Head of caudate nucleus (tissue), 42 donors: Measurements from ENCODE around the gene NDE1.
A peak's percentile ranks its signal among the peaks of the same experiment; 100 is the strongest.
"Not testable (repeated sequence)": the region's sequence is repeated elsewhere in the genome, so short reads cannot be mapped to it uniquely, and the experiment has no call there.

ENCODE experiments used
- DNase-seq, 42 donors: peaks; one replicate each; pipeline versions ENCODE4 v3.0.0 to v3.0.0-alpha.2; 2020 to 2021; ENCODE audit warnings: mixed read lengths in 7 of 42
- intact Hi-C: fragments of 100-400 bp; cut with DNase I; formaldehyde crosslinking; loops from one replicate; pipeline ENCODE4 v1.15.0; 2022

NDE1 gene, protein sequence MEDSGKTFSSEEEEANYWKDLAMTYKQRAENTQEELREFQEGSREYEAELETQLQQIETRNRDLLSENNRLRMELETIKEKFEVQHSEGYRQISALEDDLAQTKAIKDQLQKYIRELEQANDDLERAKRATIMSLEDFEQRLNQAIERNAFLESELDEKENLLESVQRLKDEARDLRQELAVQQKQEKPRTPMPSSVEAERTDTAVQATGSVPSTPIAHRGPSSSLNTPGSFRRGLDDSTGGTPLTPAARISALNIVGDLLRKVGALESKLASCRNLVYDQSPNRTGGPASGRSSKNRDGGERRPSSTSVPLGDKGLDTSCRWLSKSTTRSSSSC

DNA sequence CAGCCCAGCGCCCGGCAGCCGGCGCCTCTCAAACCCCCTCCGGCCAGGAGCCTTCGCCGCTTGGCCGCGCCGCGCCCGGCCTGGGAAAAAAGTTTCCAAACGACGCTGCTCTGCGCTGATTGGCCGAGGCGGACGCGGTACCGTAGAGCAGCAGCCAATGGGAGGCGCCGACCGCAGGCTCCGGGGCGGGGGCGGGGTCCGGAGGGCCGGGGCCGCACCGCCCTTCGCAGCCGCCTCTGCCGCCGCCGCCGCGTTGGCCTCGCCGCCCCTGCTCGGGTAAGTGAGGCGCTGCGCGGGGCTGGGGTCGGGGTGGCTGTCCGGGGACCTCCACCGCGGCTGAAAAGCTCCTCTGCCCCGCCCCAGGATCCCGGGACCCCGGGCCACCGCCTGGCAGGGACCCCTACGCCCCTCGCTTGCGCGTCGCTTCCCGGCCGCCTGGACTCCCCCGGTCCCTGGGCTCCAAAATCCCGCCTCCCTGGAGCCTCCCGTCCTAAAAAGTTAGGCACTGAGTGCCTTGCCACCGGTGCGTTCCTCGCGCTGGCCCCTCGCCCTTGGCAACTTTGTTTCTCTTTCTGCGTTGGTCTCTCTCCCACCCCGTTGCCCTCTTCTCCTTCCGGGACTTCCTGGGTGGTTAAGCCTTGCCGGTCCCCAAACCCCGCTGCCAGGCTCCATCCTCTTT is at the start of gene NDE1:
Gene NDE1, plus strand, starts transcription at position 227 of the 679 bp plus-strand sequence. CDS start 14,534 bp downstream, outside the sequence.
- intact Hi-C loops = no loop called here
- DNase-seq = peak; percentile 78 to 97 (median 93)

DNA sequence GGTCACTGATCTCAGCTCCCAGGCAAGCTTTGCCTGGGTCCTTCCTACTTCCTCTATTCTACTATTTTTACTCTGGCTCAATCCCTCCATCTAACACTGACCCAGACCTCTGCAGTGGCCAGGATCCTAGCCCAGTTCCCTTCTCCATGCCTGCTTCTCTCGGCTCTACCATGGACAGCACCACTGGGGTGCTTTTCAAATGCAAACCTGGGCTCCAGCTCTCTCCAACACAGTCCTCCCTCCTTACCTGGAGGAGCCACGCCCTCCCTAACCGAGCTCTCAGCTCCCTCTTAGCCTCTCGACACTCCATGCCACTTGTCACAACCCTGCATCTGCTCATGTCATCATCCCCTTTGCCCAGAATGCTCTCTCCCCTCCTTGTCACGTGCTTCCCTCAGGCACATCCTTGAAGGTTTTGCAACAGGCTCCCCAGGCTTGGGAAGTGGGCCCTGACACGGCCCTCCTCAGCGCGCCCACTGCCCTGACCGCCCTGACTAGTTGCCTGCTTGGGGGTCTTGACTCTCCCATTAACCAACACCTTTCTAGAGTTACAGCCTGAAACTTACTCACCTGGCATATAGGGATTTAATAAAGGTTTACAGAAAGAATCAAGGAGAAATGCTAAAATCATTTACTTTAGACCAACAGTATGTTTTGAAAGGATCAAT is 48.7 kb upstream of the NDE1 start:
- no peak for DNase-seq
- intact Hi-C loops = no loop called here

DNA sequence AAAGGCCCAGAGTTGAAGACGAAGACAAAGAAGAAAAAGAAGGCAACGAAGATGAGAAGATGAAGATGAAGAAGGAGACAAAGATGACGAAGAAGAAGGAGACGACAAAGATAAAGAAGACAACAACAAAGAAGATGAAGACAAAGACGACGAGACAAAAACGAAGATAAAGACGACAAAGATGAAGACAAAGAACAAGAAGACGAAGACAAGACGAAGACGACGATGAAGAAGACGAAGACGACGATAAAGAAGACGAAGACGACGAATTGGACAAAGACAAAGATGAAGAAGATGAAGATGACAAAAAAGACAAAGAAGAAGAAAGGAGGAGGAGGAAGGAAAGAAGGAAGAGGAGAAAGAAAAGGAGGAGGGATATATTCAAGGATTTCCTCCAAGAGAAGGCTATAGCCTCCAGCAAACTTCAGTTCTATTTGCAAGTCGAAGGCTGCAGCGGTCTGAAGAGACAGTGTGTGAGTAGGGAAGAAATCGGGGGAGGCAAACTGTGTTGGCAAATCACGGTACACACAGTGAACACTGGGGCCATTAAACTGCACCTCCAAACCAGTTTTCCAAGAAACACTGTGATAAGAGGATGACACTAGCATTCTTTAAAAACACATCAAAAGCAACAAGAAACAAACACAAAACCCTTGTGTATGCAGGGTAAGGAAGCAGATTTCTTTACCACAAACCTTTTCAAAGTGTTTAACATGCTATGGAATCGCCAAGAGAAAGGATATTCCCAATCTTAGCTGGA is 47.6 kb upstream of the NDE1 start:
- no peak for DNase-seq

DNA sequence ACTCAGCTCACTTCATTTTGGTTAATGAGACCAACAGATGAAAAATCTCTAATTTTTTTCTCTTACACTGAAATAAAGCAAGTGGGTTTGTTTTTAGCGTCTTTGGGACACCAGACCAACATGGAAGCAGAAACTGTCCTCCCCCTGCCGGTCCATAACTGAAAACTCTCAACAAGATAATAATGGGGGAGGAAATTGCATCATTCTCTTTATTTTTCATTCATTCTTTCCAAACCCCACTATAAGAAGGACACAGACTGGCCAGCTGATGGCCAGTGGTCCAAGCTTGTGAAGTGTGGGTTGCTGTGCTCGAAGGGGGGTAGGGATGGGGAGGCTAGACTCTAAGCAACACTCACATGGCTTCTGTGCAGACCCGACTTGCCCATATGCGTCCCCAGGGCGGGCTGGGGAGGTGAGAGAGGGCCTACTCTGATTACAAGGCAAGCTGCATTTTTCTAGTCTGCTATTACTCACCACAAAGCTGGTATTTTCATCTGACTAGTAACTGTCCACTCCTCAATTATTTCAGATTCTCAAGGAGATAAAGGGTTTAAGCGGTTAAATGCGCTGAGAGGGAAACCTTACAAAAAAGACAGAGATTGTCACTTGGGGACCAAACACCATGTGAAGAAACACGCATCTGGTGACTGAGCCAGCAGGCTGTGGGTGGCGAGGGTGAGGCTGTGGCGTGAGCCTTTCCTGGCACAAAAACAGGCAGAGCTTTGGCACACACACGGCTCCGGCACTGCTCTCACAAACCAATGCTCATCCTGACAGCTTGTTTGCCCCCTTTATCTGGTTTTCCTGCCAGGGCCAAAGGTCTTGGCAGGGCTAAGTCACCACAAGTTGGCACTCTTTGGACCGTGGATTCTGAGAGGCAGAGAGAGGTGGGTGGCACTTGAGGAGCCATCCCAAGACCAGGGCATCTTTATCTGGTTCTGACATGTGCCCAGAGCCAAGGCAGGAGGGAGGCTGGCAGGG is 45.3 kb upstream of the NDE1 start:
- intact Hi-C loops = no loop called here
- DNase-seq = peak in 30 of 42 donors; percentile 13 to 77 (median 36)

More for the DNA sequence above, 47.6 kb upstream of the NDE1 start:
- intact Hi-C loops = no loop called here

DNA sequence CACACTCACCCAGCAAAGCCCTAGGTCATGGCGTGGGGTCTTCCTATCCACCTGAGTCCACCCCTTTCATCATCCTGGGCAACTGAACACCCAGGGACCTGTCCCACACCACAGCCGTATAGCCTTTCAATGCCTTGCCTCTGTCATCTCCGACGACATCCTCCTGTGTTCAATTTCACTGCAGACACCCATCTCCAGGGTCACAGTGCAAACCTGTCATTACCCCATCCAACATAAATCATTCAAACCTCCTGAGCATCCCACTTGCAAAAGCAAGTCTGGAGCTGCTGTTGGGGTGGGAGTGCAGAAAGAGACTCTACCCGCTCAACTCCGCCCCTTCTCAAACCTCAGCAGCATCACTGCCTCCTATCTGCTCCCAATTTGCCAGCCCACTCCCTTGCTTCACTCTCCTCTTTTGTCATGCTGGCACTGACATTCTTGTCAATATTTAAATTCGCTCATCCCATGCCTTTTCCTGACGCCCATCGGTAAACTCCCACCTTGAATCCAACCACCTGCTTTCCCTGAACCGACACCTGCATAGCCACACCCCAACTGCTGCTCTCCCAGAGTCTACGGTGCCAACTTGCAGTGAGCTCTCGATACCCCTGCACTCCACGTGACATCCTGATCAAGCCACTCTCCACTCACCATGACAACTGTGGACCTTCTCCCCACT is 44.1 kb upstream of the NDE1 start:
- DNase-seq = peak in 26 of 42 donors; percentile 11 to 81 (median 38)
- intact Hi-C loops = no loop called here

DNA sequence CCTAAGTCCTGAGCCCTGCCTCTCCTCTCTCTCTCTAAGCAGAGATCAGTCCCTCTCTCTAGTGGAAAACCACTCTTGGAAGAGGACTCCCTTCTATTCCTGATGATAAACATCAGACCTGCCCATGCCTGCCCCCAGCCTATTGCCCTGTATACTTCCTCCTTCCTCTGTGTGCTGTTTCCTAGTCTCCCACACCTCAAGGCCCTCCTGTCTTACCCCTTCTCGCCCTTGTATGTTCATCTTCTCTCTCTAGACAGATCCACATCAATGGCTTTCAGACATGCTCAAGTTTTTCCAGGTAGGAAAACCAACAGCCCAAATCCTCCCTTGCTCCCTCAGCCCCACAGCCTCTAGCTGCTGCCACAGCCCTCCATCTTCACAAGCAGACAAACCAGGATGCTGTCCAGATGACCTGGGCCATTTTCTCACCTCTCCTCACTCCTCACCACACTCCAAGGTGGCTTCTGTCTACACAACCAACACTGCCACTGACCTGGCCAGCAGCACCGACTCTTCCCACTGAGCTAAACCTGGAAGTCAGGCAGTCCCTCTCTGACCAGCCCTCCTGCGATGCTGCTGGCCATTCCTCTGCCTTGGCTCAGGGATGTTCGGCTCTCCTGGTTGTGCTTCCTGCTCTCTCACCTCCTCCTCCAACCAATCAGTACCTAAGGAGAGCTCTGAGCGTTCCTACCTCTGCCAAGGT is 43.4 kb upstream of the NDE1 start:
- intact Hi-C loops = no loop called here
- DNase-seq = no peak

DNA sequence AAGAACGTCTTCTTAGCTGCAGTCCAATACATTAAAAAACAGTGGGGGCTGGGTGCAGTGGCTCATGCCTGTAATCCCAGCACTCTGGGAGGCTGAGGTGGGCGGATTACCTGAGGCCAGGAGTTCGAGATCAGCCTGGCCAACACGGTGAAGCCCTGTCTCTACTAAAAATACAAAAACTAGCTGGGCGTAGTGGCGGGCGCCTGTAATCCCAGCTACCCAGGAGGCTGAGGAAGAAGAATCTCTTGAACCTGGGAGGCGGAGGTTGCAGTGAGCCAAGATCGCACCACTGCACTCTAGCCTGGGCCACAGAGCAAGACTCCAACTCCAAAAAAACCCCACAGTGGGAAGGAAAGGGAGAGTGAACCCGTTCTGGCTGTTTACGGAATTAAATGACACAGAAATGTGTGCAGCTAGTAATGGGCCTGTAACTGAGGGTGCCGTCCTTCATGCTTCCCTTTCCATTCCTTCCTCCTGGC is 42.8 kb upstream of the NDE1 start:
- intact Hi-C loops, DNase-seq: not testable (repeated sequence)

DNA sequence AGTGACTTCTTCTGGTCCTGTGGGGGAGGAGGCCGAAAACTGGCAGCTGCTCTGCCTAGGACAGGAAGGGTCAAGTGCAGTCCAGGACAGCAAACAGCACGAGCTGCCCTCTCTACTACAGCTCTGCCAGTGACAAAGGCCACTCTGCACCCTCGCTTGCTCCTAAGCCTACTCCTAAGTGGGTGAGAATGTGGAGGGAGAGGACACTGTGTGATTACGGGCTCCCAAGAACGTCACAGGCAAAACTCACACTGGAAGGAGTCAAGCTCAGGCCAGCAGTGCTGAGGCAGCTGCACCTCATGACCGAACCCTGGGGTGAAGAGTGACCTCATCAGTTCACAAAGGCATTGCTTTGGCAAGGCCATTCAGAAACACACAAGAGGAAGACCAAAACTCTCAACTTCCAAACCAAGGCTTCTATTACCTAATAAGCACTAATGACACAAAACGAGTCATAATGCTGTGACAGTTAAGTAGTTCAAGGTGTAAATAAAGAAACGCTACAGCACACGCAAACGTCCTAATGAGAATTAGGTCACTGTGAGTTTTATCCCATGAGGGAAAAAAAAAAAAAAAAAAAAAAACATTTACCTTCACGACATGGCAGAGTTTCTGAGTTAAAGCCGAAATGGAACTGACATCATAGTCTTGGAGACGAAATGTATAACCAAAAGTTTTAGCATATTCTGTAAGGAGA is 42.2 kb upstream of the NDE1 start:
- intact Hi-C loops = no loop called here
- peak in 1 of 42 donors; percentile 67 for DNase-seq

DNA sequence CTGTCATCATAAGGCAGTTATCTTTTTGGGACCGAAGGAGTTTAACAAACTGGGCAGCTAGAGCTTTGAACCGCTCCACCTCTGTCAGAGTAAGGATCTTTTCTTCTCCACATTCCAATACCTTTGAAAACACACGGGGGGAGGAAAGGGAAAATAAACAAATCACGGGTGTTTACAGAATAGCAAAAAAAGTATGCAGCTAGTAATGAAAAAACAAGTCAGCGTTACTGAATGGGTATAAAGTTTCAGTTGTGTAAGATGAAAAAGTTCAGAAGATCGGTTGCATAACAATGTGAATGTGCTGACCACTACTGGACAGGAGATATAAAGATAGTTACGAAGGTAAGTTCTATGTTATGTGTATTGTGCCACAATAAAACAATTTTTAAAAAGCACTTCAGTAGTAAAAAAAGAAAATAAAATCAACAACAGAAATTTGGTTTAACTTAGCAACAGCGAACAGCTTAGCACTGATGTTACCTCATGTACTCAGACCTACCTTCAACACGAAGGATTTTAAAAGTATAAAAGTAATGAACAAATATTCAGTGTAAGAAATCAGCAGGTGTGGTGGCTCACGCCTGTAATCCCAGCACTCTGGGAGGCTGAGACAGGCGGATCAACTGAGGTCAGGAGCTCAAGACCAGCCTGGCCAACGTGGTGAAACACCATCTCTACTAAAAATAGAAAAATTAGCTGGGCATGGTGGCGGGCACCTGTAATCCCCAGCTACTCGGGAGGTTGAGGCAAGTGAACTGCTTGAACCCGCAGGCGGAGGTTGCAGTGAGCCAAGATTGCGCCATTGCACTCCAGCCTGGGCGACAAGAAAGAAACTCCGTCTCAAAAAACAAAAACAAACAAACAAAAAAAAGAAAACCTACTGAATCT is 41.4 kb upstream of the NDE1 start:
- DNase-seq = no peak
- intact Hi-C loops = no loop called here

DNA sequence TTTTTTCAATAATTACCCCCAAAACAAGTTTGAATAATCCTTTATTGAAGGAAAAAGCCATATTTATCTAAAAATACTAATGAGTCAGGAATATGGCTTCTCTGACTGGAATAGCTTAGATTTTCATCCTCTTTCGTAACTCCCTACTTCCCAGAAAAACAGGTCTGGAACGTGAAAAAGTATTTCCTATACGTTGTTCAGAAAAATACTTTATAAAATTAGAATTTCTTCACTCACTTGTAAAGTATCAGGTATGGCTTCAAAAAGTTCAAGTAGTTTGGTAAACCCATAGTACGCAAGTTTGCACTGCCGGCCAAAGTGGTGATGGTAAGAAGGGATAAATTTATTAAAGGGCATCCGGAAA is 40.8 kb upstream of the NDE1 start:
- intact Hi-C loops = no loop called here
- no peak for DNase-seq

DNA sequence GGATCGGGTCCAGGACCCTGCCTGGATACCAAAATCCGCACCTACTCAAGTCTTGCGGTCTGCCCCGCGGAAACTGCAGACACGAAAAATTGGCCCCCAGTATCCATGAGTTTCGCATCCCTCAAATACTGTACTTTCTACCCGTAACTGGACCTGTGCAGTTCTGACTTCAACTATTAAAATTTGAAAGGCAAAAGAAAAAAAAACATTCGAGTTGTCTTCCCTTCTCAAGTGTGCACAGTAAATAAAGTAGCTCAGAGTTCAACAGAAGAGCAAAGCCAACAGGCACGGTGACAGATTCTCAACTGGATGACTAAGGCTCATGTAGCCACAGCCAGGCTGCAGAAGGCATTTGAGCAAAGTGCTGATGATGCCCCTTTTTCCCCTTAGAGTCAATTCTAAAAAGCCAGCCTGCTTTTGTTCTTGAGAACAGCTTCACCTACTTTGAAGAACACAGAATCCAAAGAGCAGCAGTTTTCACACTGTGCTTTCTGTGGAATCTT is 39.6 kb upstream of the NDE1 start:
- intact Hi-C loops = no loop called here
- DNase-seq = no peak

DNA sequence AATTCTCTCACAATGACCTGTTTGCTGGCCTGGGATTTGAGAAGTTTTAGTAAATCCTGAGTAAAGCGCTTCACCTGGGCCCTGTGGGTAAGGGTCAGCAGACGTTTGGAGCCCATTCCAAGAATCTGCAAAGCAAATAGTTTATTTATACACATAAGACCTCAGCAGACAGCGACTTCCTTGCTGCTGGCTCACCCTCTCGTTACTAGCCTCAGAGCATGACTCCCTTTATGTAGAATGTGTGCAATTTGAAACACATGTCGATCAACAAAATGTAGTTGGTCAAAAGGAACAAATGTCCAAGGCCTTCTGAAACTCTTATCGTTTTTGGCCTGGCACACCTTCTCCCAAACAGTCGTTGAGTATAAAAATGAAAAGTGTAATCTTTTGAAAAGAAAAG is 38.4 kb upstream of the NDE1 start:
- intact Hi-C loops = no loop called here
- no peak for DNase-seq

DNA sequence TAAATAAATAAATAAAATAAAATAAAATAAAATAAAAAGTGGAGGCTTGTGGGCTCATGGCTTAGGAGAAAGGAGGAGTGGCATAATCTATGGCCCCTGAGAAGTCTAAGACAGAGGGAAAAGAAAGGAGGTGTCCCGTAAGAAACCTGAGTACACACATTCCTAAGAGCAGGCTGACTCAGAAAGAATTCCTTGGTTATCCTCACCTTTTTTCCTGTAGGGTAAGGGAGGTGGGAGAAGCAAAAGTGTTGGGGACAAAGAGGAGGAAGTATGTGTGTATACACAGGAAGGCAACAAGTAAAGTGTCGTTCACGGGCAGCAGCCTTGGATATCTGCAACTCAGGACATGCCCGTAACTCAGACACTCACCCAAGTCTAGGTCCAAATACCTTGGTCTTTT is 36.4 kb upstream of the NDE1 start:
- DNase-seq = no peak
- intact Hi-C loops = no loop called here

DNA sequence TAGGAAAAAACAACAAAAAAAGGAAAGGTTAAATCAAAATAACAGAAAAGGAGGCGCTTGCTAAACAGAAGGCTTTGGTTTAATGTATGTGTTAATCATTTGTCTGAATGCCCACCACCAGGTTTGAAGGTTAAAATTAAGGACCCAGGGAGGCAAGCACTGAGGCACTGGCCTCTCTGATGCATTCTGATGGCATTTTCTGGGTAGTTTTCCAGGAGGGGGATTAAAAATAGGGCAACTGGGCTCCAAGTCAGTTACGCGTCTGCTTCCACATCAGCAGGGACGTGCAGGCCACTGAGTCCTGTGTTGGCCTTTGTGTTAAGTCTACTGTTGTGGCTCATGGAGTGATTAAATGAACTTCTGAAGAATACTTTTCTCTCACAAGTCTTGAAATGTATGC is 34.0 kb upstream of the NDE1 start:
- DNase-seq = no peak
- intact Hi-C loops = no loop called here

DNA sequence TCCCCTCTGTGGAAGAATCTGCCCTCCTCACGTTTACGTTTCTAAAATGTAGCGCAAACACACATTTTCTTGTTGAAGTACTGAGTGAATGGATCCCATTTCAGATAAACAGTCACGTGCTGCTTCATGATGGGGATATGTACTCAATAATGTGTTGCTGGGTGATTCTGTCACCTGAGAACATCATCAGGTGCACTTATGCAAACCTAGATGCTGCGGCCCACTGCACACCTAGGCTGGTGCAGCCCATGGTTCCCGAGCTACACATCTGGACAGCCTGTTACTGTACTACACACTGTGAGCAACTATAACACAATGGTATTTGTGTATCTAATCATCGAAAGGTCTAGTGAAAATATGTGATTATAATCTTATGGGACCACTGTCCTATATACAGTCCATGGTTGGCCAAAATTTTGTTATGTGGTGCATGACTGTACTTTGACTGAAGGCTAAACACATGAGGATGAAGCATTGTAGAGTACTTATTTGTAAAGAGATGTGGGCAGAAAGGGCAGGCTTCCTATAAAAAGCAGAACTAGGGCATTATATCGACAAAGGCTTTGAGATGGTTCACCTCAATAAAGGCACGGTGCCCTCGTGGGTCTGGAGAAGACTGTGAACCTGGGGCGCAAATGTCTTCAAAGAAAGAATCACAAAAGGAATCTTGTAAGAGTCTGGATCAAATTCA is 33.4 kb upstream of the NDE1 start:
- no peak for DNase-seq

More for the DNA sequence above, 33.4 kb upstream of the NDE1 start:
- intact Hi-C loops = no loop called here
